Activated gamma-delta T cell treated with anti-CD3 and anti-CD28 coated beads, Interleukin-2, amount 50 U/mL, for 16 hours (primary cell): Measurements from ENCODE around the gene CDH7.

Experiments used
- DNase-seq: peaks from one replicate; pipeline ENCODE4 v3.0.0-alpha.2; 2020; ENCODE audit warnings: low read depth

Gene CDH7

DNA sequence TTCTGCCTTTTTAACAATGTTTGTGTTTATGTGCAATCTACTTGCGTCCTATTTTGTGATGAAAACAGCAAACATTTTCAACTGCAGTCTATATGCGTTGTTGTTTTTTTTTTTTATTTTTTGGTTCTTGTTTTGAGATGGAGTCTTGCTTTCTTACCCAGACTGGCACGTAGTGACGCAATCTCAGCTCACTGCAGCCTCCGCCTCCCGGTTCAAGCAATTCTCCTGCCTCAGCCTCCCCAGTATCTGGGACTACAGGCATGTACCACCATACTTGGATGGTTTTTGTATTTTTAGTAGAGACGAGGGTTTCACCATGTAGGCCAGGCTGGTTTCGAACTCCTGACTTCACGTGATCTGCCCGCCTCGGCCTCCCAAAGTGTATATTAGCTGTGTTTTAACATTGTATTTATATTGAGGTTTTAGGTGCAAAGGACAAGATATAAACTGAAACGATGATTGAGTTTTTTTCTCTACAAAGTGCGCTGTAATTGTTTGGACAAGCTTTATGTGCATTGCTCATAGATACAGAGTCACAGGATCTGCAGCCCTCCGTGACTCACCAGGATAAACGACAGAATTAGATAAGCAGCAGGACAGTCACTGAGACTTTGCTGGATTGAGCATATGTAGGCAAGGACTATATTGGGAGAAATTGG, 17.4 kb downstream of the CDH7 start:
- no peak for DNase-seq

DNA sequence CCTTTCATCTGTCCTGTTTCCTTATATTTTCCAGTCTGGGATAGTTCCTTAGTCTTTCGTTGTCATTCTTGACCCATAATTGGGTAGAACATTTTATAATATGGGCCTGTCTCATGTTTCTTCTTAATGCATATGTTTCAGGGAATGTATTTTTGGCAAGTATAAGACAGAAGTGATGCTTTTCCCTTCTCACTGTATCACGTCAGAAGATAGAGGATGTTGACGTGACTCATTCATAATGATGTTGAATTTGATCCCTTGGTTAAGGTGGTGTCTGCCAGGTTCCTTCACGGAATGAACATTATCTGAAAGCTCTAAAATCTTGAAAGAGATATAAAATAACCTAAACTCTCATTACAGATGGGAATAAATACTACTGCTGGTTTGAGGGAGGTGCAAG, 18.8 kb downstream of the CDH7 start:
- no peak for DNase-seq

DNA sequence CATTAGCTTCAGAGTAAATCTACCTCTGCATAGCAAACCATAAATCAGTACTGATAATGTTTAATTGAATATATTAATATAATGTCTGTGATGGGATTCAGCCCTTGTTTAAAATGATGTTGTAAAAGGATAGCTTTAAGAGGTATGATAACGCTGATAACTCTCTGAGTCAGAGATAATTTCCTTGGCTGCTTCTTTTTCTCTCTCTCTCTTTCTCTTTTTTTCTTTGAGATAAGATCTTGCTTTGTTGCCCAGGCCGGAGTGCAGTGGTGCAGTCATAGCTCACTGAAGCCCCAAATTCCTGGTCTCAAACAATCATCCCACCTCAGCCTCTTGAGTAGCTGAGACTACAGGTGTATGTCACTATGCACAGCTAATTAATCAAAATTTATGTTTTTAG, 35.7 kb downstream of the CDH7 start:
- DNase-seq: no peak

DNA sequence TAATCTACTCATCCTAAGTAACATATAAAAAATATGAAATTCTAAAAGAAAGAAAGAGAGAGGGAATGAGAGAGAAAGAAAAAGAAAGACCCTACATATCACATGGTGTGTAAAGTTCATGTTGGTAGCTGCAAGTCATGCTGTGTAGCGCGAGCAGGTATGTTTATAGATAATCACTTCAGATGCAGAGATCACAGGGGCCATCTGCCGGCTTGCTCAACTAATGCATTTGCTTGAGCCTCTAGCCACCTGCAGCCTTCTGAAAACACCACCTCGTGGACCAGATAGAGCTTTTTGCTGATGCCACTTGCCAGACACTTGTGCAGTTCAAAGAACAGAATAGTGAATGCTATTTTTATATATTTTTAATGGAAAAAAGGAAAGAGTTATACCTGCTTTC, 37.6 kb downstream of the CDH7 start:
- no peak for DNase-seq

DNA sequence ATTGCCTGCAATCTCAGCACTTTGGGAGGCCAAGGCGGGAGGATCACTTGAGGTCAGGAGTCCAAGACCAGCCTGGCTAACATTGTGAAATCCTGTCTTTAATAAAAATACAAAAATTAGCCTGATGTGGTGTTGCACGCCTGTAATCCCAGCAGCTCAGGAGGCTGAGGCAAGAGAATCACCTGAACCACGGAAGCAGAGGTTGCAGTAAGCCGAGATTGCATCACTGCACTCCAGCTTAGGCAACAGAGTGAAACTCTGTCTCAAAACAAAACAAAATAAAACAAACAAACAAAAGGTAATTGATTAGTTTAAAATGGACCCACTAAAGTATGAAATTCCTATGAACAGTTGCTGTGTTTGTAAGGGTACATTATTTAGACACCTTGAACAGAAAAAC, 39.8 kb downstream of the CDH7 start:
- no peak for DNase-seq

DNA sequence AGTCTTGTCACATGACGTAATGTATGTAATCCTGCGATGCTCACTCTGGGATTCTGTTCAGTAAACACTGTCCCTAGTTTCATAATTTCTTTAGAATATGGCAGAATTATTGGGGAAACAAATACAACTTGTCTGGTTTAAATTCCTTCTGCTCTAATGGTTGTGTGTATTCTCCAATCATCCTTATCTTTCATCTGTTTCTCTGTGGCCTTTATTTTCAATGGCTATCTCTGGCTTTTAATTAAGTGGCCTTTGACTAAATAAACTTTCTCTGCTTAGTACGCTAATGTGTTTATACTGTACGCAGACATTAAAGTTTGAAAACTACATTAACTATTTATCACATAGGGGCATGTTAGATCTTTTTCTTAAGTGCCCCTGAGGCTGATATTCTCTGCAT, 40.9 kb downstream of the CDH7 start:
- no peak for DNase-seq

DNA sequence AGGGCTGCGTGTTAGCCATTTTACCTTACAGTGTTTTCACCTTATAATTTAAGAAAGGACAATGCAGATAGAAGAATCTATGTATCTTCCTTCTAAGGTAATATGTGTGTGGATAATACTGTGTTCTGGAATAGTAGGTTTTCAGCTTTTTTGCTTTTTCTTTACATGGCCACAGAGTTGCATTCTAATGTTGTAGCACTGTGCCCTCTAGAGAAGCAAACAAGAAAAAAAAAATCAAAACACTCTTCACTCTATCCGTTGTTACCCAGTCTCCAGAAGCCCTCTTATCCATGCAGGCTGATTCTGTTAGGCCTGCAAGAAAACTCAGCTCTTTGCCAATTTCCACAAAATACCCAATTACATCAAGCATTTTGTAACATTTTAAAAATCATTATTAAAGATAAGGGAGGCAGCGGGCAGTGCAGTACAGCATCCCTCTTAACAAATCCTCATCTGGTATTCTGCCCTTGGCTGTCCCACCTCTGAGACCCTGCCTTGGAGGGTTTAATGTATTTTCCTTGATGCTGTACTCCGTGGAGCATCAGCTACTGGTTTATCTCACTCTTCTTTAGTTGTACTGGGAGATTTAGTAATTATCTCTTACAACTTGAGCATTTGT, 41.8 kb downstream of the CDH7 start:
- DNase-seq: no peak

DNA sequence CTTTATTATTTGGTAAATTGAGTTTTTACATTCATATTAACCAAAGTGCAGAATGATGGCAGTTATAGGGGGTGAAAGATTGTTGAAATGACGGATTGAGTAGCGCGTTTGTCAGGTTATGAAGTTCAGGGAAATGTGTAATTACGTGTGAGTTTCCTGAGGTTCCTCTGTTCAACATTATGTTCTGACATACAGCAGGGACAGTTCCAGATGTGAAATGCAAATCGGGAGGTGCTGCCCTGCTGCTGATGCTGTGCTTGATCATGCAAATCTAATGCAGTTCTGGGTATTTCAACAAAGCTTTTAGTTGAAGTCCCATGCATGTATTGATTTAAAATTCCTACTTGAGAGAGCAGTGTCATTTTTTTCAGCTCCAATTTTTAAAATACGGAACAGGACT, 57.9 kb downstream of the CDH7 start:
- no peak for DNase-seq

DNA sequence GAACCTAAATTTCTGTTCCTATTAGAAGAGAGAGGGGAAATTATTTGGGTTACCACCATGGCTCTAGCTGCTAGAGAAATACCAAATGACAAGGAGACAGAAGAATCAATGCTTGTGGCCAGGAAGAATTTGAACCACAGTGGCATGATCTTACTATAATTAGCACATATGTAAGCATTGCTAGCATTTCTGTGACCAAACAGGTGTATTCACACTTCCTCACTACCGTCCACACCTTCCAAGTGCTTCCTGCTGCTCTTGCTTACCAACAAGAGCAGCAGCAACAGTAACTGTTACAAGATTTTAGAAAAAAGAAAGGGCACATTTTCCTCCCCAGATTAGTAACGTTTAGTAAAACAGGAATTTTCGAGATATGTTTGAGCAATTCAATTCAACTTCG, 60.5 kb downstream of the CDH7 start:
- no peak for DNase-seq

DNA sequence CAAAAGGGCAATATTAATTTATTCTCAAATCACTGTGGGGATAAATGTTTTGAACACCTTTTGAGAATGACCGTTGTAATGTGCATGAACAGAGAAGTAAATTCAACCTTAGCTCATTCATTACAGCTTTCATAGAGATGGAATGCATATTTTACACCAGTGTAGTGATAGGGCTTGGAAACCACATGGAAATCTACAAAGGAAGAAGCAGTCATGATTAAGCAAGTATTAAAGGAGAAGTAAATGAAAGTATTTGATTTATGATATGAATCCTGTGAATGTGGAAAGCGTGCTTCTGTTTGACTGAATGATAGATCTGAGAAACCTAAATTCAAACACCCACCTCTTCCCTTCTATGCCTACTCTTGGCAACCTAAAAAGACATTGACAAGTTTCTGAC, 64.7 kb downstream of the CDH7 start:
- DNase-seq: no peak

DNA sequence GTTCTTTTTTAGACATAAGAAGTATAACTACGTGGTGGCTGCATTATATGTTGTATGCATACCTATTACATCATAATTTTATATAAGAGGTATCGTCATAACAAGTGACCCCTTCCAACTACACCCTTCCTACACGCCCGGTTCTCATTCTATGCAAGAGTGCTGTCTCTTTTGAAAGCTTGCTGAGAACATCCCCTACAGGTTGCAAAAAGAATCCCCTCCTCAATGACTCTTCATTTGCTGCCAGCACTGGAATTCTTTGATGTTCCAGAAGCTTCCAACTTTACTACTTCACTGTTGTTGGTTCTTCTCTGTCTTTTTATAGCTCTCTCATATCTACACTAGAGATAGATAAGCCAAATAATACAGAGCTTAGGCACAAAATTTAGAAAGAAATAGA, 66.4 kb downstream of the CDH7 start:
- DNase-seq: no peak

DNA sequence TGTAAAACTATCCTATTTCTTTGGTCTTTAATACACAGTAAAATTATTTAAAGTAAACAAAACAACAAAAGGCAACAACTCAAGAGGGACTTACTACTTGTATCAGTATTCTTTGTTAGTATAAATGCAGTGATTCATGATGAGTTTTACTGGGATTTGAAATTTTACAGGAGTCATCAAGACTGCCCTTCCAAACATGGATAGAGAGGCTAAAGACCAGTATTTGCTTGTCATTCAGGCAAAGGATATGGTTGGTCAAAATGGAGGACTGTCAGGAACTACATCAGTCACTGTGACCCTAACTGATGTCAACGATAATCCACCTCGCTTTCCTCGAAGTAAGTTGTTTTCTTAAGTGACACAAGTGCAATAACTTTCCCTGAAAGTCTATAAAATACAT, 71.1 kb downstream of the CDH7 start:
- DNase-seq: no peak

DNA sequence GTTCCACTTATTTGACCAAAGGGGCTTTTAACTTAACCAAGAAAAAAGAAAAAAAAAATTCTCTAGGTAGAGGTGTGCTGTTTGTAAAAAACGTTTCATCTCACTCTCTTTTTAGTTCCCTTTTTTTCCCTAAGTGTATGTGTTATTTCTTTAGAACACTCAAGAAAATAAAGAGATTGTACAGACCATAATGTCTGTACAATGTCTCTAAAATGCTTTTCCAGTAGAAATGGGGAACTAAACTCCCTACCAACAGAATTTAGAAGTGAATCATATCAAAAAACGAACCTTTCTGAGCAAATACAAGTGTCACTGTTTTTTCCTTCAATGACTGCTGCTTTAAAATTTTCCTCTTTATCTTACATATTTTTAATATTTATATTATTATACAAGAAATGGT, 72.0 kb downstream of the CDH7 start:
- DNase-seq: no peak

DNA sequence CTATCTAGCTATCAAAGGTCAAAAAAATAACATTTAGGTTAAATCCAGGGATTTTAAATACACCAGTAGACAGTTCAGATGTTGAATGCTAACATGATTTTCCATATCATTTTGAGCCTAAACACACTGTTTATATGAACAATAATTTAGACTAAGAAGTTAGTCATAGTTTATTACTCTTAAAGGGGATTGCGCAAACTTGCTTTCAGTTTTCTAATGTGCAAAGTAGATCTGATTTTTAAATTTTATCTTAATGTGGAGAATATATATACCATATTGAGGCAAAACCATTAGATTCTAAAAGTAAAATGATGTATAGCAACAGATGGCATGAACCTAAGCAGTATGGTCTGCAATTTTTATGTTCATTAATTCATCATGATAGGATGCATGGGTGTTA, 76.6 kb downstream of the CDH7 start:
- no peak for DNase-seq

DNA sequence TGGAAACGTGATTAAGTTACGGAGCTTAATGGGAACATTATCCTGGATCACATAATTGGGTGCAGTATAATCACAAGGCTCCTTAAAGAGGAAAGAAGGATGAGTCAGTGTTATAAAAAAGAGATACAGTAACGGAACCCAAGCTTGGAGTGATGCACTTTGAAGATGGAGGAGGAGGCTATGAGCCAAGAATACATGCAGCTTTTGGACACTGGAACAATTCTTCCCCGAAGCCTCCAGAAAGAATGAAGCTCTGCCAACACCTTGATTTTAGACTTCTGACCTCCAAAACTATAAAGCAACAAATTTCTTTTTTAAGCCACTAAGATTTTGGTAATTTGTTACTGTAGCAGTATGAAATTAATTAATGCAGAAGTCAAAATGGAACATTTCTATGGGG, 85.1 kb downstream of the CDH7 start:
- no peak for DNase-seq

DNA sequence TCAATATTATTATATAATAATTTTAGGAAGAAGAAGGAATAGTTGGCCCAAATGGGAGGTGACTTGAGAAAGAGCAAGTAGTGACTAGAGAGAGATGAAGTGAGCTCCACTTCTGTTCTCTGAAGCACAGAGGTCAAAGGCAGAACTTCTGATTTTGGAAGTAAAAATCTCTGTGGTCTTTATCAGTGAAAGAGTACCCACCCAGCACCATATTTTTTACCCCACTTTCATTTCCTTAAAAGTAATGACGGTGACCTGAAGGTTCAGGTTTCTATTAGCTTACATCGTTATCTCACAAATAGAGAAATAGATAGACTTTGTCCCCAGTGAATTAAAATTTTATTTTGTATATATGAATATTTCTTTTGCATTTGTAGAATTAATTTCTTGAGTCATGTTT, 95.3 kb downstream of the CDH7 start:
- DNase-seq: no peak

DNA sequence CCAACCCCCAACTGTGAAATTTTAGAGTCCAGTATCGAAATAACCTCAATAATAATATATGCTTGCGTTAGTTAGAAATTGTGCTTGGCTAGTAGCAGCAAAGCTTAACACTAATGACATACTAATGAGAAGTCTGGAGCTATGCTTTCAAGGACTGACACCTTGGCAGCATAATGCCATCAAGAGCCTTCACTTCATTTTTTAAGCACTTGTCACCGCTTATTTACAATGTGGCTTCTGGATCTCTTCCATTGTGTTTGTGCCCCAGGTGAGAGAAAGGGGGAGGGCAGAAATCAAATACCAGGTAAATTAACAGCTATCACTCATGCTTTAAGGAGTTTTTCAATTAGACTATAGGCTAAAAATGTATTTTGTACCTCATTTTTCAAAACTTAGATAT, 101.5 kb downstream of the CDH7 start:
- DNase-seq: no peak

DNA sequence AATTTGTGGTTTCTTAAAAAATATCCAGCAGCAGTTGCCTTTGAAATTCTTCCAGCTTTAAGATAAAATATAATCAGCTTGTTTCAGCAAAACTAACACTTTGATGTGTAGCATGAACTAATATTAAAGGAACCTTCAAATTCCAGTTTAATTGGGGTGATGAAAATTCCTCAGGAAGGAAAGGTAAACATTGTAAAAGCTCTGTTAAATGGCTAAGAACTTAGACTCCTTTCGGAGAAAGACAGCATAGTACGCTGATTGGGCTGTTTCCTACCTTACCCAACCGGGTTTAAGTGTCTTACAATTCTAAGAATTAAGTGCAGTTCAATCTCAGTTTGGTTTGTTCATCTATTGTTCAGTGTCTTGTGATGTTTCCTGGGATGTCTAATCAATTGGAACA, 108.3 kb downstream of the CDH7 start:
- DNase-seq: no peak

DNA sequence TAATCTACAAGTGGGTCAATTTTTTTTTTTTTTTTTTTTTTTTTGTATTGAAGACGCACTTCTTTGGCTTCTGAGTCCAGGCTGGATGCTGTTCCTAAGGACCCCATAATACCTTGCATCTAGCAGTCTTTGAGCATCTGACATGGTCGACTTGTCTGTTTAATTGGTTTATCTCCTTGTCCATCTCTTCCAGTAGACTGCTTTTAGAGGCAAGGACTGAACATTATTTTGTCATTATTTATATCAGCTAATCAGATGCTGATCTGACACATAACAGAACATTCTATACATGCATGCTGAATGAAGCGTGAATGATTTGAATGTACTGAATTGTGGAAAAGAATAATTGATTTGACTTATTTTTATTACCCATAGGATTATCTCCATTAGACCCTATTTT, 118.7 kb downstream of the CDH7 start:
- no peak for DNase-seq

DNA sequence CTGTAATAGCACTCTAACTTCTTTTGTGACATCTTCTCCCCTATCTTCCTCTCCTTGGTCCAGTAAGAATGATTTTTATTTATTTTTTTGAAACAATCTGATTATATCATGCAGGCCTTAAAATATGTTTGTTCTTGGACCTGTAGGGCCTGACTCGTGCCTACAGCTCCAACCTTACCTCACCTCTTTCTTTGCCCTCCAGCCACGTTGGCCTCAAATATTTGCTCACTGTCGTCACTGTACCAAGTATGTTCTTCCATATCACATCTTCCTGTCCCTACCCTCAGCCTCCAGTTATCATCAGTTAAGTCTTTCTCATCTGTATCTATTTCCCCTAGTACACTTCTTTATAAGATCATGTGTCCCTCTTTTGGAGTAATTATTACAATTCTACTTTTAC, 125.5 kb downstream of the CDH7 start:
- no peak for DNase-seq

DNA sequence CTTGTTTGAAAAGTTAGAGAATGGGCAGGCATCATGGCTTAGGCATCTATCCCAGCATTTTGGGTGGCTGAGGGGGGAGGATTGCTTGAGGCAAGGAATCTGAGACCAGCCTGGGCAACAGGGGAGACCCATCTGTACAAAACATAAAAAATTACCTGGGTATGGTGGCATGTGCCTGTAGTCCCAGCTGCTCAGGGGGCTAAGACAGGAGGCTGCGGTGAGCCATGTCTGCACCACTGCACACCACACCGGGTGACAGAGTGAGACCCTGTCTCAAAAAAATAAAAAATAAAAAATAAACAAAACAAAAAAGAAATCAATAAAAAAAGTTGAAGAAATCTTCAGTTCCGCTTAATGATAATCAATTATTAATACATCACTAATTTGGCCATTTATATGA, 146.5 kb downstream of the CDH7 start:
- DNase-seq: no peak

DNA sequence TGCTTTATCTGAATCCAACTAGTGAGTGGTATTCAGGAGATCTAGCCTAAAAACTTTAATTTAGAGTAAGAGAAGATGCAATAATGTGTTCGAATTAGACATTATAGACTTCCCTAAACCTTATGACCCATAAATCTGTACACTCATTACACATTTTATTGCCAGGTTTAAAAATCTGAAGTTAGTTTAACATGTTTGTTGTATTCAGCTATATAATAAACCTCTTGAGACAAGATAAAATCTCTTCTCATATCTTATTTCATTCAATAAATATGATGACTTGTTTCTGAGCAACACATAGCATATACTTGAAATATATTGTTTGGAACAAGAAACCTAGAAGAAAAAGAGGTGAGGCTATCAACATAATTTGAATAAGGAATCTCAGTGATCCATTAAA, 150.7 kb downstream of the CDH7 start:
- DNase-seq: no peak

DNA sequence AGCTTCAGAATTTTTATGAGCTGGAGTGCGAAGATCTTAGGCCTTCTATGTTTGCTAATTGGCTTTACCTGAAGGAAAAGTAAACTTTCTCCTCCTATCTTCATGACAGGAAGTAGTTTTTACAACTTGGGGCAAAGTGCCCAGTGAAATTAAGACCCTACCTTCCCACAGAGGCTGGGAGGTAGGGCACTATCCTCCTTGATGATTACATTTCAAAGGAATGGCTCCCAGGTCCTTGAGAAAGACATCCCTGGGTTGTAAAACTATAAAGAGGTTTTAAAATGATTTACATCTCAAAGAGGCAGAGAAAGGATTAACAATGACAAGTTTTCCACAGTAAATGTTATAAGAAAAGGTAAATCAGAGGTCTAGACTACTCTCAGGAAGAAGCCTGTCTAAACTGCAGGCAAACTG, 155.8 kb downstream of the CDH7 start:
- DNase-seq: no peak

DNA sequence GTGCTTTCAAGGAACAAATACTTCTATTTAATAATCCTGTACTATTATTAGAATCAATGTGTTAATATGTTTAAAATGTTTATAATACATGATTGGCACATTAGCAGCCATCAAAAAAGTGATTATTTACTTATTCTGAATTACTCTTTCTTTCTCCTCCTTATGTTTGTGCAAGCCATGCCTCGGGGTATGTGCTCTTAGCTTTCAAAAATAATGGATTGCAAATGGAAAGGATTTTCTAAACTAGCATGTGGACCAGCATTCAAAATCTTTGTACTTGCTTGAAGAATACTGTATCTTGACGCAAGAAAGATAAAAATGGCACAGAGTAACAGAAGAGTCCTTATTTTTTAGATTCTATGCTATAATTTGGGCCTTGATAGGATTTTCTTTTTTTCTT, 156.5 kb downstream of the CDH7 start:
- no peak for DNase-seq

DNA sequence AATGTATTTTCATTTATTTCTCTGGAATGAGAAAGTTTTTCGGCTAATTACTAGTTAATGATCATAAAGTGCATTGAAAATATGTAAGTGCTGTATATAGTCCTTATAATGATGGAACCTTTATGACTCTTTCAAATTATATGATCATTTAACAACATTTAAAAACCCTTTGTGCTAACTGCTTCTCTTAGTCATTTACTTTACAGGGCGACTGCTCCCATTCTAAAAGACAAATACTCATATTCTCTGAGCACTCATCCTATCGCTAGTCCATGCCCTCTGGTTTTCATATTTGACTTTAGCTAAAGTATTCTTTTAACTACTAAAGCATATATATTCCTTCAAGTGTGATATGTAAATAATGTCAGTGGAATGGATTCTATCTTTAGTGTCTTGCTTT, 168.2 kb downstream of the CDH7 start:
- DNase-seq: no peak
